GM23338 (cell line): Measurements from ENCODE around the gene RNF114. TPM values are rescaled to one million over a fixed set of nuclear protein-coding genes. Genes with fewer than 3 reads are reported as not detected.

Source experiments
- ATAC-seq: fragments of 200-7000 bp; cut with Tn5 transposase; 3 replicates; pipeline ENCODE4 v1.9.1; 2020
- DNase-seq: peaks from one replicate; pipeline ENCODE4 v3.0.0-alpha.2; 2015; ENCODE audit warnings: low spot score
- H2AFZ ChIP-seq: fragments of 200-600 bp; sonication (generic); 2 replicates; pipeline ENCODE4 v1.8.0; 2016; ENCODE audit warnings: antibody characterized with exemption, mild to moderate bottlenecking, moderate library complexity
- H3F3A ChIP-seq: fragments of 200-600 bp; sonication (generic); replicated peaks from 2 replicates; pipeline ENCODE4 v1.8.0; 2017; ENCODE audit warnings: antibody characterized with exemption, mixed run types, low read depth
- H3K27ac ChIP-seq: fragments of 200-600 bp; sonication (generic); 2 replicates; pipeline ENCODE4 v1.6.1; 2016; ENCODE audit warnings: low read depth
- H3K27me3 ChIP-seq: fragments of 200-600 bp; sonication (generic); 2 replicates; pipeline ENCODE4 v1.8.0; 2016; ENCODE audit warnings: mild to moderate bottlenecking, mixed run types, moderate library complexity; ENCODE audit not compliant: insufficient read depth
- H3K36me3 ChIP-seq: fragments of 200-600 bp; sonication (generic); 2 replicates; pipeline ENCODE4 v1.8.0; 2016; ENCODE audit warnings: mild to moderate bottlenecking; ENCODE audit not compliant: insufficient read depth
- H3K4me1 ChIP-seq: fragments of 200-600 bp; sonication (generic); 2 replicates; pipeline ENCODE4 v1.8.0; 2016; ENCODE audit warnings: mild to moderate bottlenecking, moderate library complexity; ENCODE audit not compliant: insufficient read depth
- H3K4me2 ChIP-seq: fragments of 200-600 bp; sonication (generic); 2 replicates; pipeline ENCODE4 v1.7.1; 2017; ENCODE audit warnings: mixed run types
- H3K4me3 ChIP-seq: fragments of 200-600 bp; sonication (generic); 2 replicates; pipeline ENCODE4 v1.6.1; 2016; ENCODE audit warnings: mixed run types
- H3K79me2 ChIP-seq: fragments of 200-600 bp; sonication (generic); replicated peaks from 2 replicates; pipeline ENCODE4 v1.8.0; 2017; ENCODE audit warnings: mild to moderate bottlenecking; ENCODE audit not compliant: insufficient read depth
- H3K9me2 ChIP-seq: fragments of 200-600 bp; sonication (generic); 2 replicates; pipeline ENCODE4 v1.8.0; 2017; ENCODE audit not compliant: insufficient read depth
- H4K20me1 ChIP-seq: fragments of 200-600 bp; sonication (generic); replicated peaks from 2 replicates; pipeline ENCODE4 v1.8.0; 2017; ENCODE audit warnings: mild to moderate bottlenecking; ENCODE audit not compliant: insufficient read depth
- H3K27ac Mint-ChIP-seq: 2 replicates; pipeline ENCODE4 v1.8.0; 2020; ENCODE audit warnings: inconsistent platforms, mild to moderate bottlenecking, moderate library complexity, mixed read lengths
- H3K27me3 Mint-ChIP-seq: 3 replicates; pipeline ENCODE4 v1.8.0; 2022; ENCODE audit warnings: low read depth, mild to moderate bottlenecking, moderate library complexity, mixed read lengths, inconsistent platforms; ENCODE audit not compliant: insufficient read depth, poor library complexity
- H3K36me3 Mint-ChIP-seq: 3 replicates; pipeline ENCODE4 v1.8.0; 2021; ENCODE audit warnings: low read depth, mild to moderate bottlenecking, inconsistent platforms, moderate library complexity, mixed read lengths
- H3K4me1 Mint-ChIP-seq: 3 replicates; pipeline ENCODE4 v1.8.0; 2020; ENCODE audit warnings: mild to moderate bottlenecking, inconsistent platforms, mixed read lengths
- H3K4me3 Mint-ChIP-seq: 3 replicates; pipeline ENCODE4 v1.8.0; 2021; ENCODE audit warnings: moderate library complexity, mild to moderate bottlenecking, inconsistent platforms, mixed read lengths
- H3K9me3 Mint-ChIP-seq: 3 replicates; pipeline ENCODE4 v1.8.0; 2020; ENCODE audit warnings: moderate library complexity, mild to moderate bottlenecking, inconsistent platforms, mixed read lengths
- CREB1 ChIP-seq: fragments of 250-450 bp; sonication (Bioruptor Pico); IDR thresholded peaks from 2 replicates; pipeline ENCODE4 v1.5.0; 2020; ENCODE audit warnings: low read depth, mild to moderate bottlenecking, moderate library complexity
- EZH2 ChIP-seq: fragments of 200-600 bp; sonication (generic); IDR thresholded peaks from one replicate; pipeline ENCODE4 v1.8.0; 2017; ENCODE audit warnings: antibody characterized with exemption, mild to moderate bottlenecking, low read depth; ENCODE audit not compliant: unreplicated experiment
- EZH2phosphoT487 ChIP-seq: fragments of 200-600 bp; sonication (generic); IDR thresholded peaks from one replicate; pipeline ENCODE4 v1.8.1; 2018; ENCODE audit warnings: antibody characterized with exemption; ENCODE audit not compliant: unreplicated experiment
- JUNB ChIP-seq: IDR thresholded peaks from one replicate; pipeline ENCODE4 v1.6.1; 2016; ENCODE audit warnings: antibody characterized with exemption; ENCODE audit not compliant: unreplicated experiment
- NANOG ChIP-seq: IDR thresholded peaks from 2 replicates; pipeline ENCODE4 v1.6.1; 2016; ENCODE audit warnings: antibody characterized with exemption, borderline replicate concordance
- POLR2AphosphoS5 ChIP-seq: IDR thresholded peaks from 2 replicates; pipeline ENCODE4 v1.6.1; 2016; ENCODE audit warnings: antibody characterized with exemption, low read depth
- STAT1 ChIP-seq: IDR thresholded peaks from one replicate; pipeline ENCODE4 v1.6.1; 2016; ENCODE audit warnings: antibody characterized with exemption; ENCODE audit not compliant: unreplicated experiment
- ZNF114 ChIP-seq: fragments of 250-450 bp; sonication (Bioruptor Pico); IDR thresholded peaks from 2 replicates; pipeline ENCODE4 v1.5.0; 2020; ENCODE audit warnings: mild to moderate bottlenecking, moderate library complexity
- ZNF331 ChIP-seq: fragments of 250-450 bp; sonication (Bioruptor Pico); IDR thresholded peaks from 2 replicates; pipeline ENCODE4 v1.5.0; 2020; ENCODE audit warnings: low read depth, mild to moderate bottlenecking, moderate library complexity
- polyA plus RNA-seq: library from polyadenylated mRNA; unstranded; fragments of >200 nt; fragmentation: Nextera tagmentation; extraction: Ambion mirVana; gene quantifications from 2 replicates; pipeline ENCODE4 v1.2.1, GENCODE V29; 2016
- total RNA-seq: library from RNA; depleted of rRNA; stranded (reverse); fragments of >200 nt; shearing (Covaris generic); gene quantifications from 2 replicates; pipeline ENCODE4 v1.2.3, GENCODE V29; 2014
- TF ChIP-seq, protein P1 (sequence below), 2 experiments: fragments of 200-600 bp in 1 of 2; sonication (generic) in 1 of 2; conservative IDR thresholded peaks; 2 replicates each; pipeline versions ENCODE4 v1.5.1 to v1.6.1; 2016 to 2017; ENCODE audit warnings: antibody characterized with exemption in 2 of 2, low read depth in 2 of 2, mild to moderate bottlenecking in 2 of 2, moderate library complexity in 1 of 2
- TF ChIP-seq, protein P2 (sequence below): fragments of 250-450 bp; sonication (Bioruptor Pico); IDR thresholded peaks from 2 replicates; pipeline ENCODE4 v1.5.0; 2020; ENCODE audit warnings: mild to moderate bottlenecking, moderate library complexity
- TF ChIP-seq, protein P3 (sequence below): IDR thresholded peaks from 2 replicates; pipeline ENCODE4 v1.6.1; 2016; ENCODE audit warnings: antibody characterized with exemption
- TF ChIP-seq, protein P4 (sequence below): IDR thresholded peaks from one replicate; pipeline ENCODE4 v1.6.1; 2018; ENCODE audit warnings: antibody characterized with exemption; ENCODE audit not compliant: unreplicated experiment

The RNF114 gene
- total and polyA plus RNA-seq, 2 experiments from 2014 or later: 155 to 279 TPM

DNA sequence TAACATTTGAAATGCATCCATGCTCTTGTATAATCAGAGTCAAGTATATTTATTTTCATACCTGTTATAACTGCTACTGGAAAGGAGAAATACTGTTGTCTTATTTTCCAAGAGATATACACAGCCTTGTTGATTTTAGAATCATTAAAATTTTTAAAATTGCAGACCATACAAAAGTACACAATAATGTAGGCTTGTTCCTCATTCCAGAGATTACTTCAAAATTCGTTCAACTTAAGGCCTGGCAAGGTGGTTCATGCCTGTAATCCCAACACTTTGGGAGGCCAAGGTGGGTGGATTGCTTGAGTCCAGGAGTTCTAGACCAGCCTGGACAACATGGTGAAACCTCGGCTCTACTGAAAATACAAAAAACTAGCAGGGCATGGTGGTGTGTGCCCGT lies 6.1 kb downstream of the RNF114 start:
- Histone ChIP-seq H3K4me3 (no peak overlapping the region), H3K79me2 (peaks cover 88% of the 10 kb centered on the region), H3K27ac (no peak overlapping the region), H3K4me2 (no peak overlapping the region), H2AFZ (no peak overlapping the region), H3F3A (0 out of 2 replicates have a peak, but pooled peaks cover 6% of the 10 kb centered on the region), H4K20me1 (peaks cover 51% of the 10 kb centered on the region), H3K27me3 (no peaks in the 10 kb centered on the region), H3K4me1 (peaks cover 11% of the 10 kb centered on the region), H3K9me2 (no peaks in the 10 kb centered on the region), H3K36me3 (peaks cover 54% of the 10 kb centered on the region)
- DNase-seq (no peak), ATAC-seq (no peak)
- Mint-ChIP-seq H3K4me3 (no peak overlapping the region), H3K27me3 (no peaks in the 10 kb centered on the region), H3K9me3 (no peaks in the 10 kb centered on the region), H3K36me3 (peaks cover 66% of the 10 kb centered on the region), H3K27ac (no peak overlapping the region), H3K4me1 (peaks cover 22% of the 10 kb centered on the region)
- TF ChIP-seq ZNF331 (CRISPR knock-in tag) (no peak), NANOG (no peak), ZNF114 (CRISPR knock-in tag) (no peak), POLR2AphosphoS5 (no peak), CREB1 (no peak), EZH2 (no peak), EZH2phosphoT487 (no peak), JUNB (no peak), STAT1 (no peak)
- TF ChIP-seq, protein P1, sequence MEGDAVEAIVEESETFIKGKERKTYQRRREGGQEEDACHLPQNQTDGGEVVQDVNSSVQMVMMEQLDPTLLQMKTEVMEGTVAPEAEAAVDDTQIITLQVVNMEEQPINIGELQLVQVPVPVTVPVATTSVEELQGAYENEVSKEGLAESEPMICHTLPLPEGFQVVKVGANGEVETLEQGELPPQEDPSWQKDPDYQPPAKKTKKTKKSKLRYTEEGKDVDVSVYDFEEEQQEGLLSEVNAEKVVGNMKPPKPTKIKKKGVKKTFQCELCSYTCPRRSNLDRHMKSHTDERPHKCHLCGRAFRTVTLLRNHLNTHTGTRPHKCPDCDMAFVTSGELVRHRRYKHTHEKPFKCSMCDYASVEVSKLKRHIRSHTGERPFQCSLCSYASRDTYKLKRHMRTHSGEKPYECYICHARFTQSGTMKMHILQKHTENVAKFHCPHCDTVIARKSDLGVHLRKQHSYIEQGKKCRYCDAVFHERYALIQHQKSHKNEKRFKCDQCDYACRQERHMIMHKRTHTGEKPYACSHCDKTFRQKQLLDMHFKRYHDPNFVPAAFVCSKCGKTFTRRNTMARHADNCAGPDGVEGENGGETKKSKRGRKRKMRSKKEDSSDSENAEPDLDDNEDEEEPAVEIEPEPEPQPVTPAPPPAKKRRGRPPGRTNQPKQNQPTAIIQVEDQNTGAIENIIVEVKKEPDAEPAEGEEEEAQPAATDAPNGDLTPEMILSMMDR (conservative IDR thresholded peaks at IDR 0.05; ENCODE audit: low read depth in 2 of 2): no peak
- TF ChIP-seq, protein P2, sequence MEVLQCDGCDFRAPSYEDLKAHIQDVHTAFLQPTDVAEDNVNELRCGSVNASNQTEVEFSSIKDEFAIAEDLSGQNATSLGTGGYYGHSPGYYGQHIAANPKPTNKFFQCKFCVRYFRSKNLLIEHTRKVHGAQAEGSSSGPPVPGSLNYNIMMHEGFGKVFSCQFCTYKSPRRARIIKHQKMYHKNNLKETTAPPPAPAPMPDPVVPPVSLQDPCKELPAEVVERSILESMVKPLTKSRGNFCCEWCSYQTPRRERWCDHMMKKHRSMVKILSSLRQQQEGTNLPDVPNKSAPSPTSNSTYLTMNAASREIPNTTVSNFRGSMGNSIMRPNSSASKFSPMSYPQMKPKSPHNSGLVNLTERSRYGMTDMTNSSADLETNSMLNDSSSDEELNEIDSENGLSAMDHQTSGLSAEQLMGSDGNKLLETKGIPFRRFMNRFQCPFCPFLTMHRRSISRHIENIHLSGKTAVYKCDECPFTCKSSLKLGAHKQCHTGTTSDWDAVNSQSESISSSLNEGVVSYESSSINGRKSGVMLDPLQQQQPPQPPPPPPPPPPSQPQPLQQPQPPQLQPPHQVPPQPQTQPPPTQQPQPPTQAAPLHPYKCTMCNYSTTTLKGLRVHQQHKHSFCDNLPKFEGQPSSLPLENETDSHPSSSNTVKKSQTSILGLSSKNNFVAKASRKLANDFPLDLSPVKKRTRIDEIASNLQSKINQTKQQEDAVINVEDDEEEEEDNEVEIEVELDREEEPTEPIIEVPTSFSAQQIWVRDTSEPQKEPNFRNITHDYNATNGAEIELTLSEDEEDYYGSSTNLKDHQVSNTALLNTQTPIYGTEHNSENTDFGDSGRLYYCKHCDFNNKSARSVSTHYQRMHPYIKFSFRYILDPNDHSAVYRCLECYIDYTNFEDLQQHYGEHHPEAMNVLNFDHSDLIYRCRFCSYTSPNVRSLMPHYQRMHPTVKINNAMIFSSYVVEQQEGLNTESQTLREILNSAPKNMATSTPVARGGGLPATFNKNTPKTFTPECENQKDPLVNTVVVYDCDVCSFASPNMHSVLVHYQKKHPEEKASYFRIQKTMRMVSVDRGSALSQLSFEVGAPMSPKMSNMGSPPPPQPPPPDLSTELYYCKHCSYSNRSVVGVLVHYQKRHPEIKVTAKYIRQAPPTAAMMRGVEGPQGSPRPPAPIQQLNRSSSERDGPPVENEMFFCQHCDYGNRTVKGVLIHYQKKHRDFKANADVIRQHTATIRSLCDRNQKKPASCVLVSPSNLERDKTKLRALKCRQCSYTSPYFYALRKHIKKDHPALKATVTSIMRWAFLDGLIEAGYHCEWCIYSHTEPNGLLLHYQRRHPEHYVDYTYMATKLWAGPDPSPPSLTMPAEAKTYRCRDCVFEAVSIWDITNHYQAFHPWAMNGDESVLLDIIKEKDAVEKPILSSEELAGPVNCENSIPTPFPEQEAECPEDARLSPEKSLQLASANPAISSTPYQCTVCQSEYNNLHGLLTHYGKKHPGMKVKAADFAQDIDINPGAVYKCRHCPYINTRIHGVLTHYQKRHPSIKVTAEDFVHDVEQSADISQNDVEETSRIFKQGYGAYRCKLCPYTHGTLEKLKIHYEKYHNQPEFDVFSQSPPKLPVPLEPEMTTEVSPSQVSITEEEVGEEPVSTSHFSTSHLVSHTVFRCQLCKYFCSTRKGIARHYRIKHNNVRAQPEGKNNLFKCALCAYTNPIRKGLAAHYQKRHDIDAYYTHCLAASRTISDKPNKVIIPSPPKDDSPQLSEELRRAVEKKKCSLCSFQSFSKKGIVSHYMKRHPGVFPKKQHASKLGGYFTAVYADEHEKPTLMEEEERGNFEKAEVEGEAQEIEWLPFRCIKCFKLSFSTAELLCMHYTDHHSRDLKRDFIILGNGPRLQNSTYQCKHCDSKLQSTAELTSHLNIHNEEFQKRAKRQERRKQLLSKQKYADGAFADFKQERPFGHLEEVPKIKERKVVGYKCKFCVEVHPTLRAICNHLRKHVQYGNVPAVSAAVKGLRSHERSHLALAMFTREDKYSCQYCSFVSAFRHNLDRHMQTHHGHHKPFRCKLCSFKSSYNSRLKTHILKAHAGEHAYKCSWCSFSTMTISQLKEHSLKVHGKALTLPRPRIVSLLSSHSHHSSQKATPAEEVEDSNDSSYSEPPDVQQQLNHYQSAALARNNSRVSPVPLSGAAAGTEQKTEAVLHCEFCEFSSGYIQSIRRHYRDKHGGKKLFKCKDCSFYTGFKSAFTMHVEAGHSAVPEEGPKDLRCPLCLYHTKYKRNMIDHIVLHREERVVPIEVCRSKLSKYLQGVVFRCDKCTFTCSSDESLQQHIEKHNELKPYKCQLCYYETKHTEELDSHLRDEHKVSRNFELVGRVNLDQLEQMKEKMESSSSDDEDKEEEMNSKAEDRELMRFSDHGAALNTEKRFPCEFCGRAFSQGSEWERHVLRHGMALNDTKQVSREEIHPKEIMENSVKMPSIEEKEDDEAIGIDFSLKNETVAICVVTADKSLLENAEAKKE (CRISPR knock-in tag): no peak
- TF ChIP-seq, protein P3, sequence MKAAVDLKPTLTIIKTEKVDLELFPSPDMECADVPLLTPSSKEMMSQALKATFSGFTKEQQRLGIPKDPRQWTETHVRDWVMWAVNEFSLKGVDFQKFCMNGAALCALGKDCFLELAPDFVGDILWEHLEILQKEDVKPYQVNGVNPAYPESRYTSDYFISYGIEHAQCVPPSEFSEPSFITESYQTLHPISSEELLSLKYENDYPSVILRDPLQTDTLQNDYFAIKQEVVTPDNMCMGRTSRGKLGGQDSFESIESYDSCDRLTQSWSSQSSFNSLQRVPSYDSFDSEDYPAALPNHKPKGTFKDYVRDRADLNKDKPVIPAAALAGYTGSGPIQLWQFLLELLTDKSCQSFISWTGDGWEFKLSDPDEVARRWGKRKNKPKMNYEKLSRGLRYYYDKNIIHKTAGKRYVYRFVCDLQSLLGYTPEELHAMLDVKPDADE: no peak
- TF ChIP-seq, protein P4, sequence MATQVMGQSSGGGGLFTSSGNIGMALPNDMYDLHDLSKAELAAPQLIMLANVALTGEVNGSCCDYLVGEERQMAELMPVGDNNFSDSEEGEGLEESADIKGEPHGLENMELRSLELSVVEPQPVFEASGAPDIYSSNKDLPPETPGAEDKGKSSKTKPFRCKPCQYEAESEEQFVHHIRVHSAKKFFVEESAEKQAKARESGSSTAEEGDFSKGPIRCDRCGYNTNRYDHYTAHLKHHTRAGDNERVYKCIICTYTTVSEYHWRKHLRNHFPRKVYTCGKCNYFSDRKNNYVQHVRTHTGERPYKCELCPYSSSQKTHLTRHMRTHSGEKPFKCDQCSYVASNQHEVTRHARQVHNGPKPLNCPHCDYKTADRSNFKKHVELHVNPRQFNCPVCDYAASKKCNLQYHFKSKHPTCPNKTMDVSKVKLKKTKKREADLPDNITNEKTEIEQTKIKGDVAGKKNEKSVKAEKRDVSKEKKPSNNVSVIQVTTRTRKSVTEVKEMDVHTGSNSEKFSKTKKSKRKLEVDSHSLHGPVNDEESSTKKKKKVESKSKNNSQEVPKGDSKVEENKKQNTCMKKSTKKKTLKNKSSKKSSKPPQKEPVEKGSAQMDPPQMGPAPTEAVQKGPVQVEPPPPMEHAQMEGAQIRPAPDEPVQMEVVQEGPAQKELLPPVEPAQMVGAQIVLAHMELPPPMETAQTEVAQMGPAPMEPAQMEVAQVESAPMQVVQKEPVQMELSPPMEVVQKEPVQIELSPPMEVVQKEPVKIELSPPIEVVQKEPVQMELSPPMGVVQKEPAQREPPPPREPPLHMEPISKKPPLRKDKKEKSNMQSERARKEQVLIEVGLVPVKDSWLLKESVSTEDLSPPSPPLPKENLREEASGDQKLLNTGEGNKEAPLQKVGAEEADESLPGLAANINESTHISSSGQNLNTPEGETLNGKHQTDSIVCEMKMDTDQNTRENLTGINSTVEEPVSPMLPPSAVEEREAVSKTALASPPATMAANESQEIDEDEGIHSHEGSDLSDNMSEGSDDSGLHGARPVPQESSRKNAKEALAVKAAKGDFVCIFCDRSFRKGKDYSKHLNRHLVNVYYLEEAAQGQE: no peak
